ENCODE data around the gene MYO5B.
"Not testable (repeated sequence)": the region's sequence is repeated elsewhere in the genome, so short reads cannot be mapped to it uniquely, and the experiment has no call there.

The MYO5B gene

DNA sequence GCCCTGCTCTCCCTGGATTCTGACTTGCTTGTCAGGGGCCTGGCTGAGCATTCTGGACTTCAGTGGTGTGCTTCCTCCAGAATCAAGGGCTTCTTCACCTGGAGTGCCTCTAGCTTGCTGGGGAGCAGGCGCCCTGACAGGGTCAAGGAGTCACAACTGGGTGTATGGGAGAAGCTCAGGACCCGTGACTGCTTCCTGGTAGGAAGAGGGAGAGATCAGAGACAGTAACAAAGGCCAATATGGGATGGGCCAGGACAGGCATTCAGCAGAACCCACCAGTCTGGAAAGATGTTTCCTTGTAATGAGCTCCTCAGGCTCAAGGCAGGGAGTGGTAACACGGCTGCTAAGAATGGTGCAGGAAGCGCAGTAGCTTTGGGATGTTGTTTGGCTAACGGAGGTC, 277.2 kb downstream of the MYO5B start:
- no peak for DNase-seq (ENCODE audit: low read depth)

DNA sequence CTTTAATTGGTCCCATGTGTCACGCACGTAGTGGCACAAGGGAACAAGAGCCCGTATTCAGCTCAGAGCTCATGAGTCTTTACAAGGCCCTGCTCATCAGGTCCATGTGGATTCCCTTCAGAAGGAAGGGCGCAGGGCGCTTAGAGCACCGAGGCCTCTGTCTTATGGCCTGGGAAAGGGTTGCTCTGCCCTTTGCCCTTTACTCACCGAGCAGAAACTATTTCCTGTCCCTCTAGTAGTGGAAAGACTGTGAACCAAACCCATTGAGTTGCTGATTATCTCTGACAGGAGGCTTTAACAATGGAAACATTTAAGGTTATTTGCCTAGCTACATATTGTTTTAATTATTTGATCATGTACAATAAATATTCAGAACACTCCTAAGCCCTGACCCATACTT, 279.6 kb downstream of the MYO5B start:
- DNase-seq (ENCODE audit: low read depth), result no peak

DNA sequence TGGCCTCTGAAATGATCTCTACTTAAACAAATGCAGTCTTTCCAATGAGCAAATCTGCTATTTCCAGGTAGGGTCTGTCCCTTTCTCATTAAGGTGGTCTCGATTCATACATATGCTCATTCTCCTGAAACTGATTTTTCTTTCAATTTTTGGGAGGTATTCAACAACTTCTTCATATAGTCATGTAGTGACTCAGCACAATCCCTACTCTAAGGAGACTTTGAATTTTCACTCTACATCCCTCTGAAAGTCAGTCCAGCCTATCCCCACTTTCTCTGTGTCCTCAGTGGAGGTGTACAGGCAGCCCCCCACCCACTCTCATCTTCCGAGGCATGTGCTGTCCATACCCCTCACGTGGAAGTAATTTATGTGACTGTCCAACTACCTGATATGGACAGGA, 281.7 kb downstream of the MYO5B start:
- DNase-seq (ENCODE audit: low read depth), result no peak

DNA sequence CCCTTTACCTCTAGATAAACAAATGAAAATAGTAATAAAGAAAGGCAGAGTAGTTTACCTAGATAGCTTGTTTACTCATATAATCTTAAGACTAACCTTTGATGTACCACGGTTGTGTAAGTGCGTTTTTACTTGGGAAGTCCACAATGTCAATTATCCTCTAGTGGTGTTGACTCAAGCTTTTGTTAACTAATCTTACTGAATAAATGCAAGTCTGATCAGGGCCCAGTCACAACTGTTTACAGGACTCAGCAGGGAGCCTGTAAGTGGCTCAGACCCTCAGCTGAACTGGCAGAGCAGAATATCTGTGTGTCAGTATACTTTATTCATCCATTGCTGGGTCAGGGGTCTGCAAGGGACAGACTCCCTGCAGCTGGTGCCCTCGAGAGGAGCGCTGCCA, 283.5 kb downstream of the MYO5B start:
- DNase-seq (ENCODE audit: low read depth), result no peak

DNA sequence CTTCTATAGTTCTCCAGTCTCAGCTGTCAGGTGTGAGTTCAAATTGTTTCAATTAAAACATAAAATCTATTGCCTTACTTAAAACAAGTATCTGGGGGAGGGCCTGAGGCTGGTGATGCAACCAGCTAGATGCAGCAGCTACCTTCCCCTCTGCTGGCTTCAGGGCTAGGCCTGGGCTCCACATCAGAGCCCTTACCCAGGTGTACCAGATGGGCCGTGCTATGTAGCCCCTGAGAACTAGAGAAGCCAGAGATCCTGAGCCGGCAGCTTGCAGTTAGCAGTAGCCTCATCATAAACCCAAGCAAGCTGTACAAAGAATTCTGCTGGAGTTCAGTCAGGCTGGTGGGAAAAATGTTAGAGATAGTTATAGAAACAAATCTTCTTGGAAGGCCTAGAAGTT, 284.0 kb downstream of the MYO5B start:
- DNase-seq (ENCODE audit: low read depth), result no peak

DNA sequence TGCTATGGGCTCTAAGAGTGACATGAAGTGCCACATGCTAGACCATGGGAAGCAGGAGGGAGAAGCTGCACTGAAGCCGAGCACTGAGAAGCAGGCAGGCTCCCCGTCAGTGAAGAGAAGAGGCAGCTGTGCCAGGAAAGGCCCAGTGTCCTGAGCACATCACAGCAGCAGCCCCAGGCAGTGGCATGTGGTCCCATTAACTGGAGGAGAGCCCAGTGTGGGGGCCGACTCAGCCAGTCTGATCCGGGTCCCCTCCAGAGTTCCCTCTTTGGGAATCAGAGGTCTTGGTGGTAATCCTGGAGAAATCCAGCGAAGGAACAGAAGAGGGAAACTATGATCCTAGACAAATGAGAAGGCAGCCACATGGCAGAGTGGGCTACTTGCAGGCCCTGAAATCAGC, 284.9 kb downstream of the MYO5B start:
- DNase-seq (ENCODE audit: low read depth), result no peak

DNA sequence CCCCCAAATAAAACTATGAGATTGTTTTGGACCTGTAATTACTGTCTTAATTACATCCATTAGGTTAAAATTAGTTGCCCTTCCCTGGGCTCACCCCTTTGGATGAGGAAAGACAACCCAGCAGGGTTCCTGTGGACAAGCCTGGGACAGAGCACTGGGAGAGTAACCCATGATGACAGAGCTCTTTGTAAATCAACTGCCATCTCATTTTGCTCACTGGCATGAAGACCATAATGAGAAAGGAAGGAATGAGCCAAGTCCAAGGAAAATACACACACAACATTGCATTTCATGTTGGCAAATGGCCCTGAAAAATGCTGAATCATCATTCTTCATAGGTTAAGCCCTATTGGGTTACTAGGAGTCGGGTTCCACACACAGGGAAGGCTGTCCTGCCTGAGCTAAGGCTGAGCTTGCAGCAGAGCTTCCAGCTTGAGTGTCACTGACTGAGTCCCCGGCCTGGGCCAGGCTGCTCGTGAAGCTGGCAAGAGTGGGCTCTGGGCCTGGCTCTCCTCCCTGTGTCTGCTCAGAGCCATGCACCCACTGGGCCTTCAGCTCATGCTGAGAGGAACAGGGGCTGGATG, 287.5 kb downstream of the MYO5B start:
- DNase-seq (ENCODE audit: low read depth), result no peak

DNA sequence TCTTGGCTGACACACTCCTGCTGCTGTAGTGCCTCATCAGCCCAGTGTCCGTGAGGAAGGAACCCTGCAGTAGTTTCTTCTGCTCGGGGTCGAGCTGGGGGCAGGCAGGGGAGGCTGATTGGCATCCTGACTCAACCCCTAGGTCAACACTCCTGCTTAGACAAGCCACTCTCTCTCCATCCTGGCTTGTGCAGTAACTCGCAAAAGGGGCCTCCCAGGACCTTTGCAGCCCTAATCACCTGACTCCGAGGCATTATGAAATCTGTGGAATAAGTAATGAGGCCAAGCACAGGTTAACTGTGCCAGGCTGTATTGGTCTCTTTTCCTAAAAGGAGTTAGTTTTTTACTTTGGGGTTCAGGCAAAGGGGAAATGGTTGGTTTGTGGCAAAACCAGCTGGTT, 289.2 kb downstream of the MYO5B start:
- DNase-seq (ENCODE audit: low read depth), result no peak

DNA sequence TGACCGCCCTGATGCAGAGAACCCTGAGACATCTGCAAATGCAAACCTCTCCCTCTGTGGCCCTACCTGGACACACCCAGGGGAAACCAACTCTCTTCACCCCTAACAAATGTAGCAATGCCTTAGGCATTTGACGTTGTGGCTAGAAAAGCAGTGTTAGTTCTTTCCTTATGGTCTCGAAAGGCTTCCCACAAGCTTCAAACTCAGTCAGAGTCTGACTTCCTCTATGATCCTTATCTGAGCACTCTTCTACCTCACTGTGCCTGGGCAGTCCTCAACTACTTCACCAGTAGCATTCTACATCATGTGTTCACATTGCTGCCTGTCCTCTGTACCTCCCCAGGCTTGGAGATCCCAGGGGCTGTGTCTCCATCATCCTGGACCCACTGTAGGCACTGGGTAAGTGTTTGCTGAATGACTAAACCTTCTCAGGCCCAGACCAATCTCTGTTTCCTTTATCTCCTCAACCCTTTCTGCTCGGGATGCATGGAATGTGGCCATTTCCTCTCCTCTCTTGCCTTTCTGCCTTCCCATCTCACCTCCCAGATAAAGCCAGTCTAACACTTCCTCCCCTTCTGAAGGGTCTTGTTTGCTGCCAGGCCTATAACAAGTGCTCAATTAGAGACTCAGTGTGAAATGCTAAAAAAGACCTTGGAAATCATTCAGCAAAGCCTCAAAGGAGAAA, 289.9 kb downstream of the MYO5B start:
- DNase-seq (ENCODE audit: low read depth), result no peak

DNA sequence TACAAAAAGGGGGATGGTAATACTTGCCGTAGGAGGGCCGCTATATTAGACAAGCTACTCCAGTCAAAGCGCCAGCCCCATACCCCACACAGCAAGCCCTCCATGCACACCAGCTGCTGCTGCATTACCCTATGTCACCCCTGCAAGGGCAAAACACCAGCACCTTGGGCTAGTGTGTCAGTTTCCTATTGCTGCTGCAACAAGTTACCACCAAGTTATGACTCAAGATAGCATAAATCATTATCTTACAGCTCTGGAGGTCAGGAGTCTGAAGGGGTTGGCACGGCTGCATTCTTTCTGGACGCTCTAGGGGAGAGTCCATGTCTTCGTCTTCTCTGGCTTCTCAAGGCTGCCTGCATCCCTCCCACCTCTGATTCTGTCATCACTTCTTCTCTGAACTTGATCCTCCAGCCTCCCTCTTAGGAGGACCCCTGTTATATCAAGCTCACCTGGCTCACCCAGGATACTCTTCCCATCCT, 293.0 kb downstream of the MYO5B start:
- DNase-seq (ENCODE audit: low read depth), result no peak

DNA sequence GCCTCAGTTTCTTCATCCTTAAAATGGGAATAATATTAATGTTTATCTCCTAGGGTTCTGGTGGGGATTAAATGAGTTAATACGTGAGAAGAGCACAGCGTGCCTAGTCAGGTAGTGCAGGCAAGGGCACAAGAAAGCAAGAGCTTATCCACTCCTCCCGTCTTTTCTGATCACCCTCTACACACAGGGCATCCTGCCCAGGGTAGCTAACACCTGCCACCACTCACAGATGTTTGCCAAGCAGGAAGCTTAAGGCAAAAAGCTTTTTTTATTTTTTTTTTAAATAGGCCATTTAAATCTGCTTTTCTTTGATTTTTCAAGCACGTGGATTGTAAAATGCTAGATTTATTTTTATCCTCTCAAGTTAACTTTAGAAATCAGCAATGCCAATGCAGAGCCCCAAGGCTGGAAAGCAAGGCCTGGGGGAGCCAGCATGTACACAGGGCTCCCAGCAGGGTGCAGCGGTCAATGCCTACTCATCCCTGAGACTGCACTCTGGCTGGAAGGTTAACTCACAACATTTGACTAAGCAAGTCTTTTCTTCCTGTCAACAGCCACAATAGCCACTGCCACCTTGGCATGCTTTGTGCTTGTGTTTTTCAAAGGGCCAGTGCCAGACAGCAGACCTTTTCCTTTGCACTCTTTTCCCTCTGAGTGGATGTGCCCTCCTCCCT, 295.2 kb downstream of the MYO5B start:
- DNase-seq (ENCODE audit: low read depth), result no peak

DNA sequence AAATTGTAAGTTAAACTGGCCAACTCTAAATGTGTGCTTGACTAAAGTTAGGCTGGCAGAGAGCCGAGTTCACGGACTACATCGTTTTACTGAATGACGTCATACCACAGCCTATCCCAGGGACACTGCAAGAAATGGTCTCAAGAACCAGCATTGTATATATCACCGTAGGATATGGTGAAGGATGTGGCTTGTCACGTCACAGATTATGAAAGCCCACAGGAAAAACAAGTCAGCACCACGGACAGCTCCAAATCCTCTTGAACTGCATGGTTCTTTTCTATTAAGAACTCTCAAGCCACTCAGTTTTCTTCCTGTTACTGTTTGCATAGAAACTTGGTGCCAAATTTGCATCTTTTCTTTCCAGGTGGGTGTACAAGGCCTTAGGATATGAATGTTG, 296.5 kb downstream of the MYO5B start:
- DNase-seq (ENCODE audit: low read depth), result peak; percentile 40

DNA sequence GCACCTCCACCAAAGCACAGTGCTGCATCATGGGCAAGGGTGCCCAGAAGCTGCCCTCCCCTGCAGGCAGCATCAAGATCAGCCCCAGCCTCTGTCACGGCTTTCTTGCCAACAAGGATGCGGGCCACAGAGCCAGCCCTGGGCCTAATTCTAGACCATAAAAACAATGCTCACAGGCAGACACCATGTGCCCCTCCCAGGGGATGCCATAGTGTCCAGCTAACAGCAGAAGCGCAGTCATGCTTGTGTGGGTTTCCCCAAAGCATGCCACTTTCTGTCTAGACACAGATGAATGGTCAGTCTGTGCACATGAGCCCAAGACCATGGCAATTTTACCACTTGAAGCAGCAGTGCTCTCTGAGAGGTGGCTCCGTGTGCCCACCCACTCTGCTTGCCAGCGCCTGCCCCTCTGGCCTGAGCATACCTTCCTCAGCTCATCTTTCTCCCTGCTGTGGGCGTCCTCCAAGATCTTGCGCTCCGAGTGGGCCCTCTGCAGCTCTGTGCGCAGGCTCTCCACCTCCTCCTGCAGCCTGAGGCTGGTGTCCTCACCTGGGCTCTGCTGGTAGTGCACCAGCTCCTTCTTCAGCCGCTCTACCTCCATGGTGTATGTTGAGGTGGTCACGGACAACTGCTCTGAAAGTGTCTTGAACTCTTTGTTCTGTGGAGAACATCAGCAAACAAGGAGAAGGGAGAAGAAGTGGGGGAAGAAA, 300.3 kb downstream of the MYO5B start:
- DNase-seq (ENCODE audit: low read depth), result no peak

DNA sequence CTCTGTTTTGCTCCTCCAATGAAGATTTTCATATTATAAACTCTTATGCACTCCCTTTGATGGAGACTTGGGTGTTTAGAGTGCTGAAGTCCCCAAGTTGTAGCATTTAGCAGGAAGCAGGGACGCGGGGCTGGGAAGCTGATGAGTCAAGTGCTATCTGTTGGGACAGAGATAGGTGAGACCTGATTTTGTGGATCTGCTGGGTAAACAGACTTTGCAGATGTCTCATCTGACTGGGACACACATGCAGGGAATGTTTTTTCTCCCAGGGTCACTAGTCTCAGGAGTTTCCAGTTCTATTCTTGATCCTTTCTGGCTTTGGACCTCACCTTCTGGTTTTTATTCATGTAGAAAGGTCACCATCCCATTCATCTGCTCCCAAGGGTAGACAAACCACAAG, 301.9 kb downstream of the MYO5B start:
- no peak for DNase-seq (ENCODE audit: low read depth)

DNA sequence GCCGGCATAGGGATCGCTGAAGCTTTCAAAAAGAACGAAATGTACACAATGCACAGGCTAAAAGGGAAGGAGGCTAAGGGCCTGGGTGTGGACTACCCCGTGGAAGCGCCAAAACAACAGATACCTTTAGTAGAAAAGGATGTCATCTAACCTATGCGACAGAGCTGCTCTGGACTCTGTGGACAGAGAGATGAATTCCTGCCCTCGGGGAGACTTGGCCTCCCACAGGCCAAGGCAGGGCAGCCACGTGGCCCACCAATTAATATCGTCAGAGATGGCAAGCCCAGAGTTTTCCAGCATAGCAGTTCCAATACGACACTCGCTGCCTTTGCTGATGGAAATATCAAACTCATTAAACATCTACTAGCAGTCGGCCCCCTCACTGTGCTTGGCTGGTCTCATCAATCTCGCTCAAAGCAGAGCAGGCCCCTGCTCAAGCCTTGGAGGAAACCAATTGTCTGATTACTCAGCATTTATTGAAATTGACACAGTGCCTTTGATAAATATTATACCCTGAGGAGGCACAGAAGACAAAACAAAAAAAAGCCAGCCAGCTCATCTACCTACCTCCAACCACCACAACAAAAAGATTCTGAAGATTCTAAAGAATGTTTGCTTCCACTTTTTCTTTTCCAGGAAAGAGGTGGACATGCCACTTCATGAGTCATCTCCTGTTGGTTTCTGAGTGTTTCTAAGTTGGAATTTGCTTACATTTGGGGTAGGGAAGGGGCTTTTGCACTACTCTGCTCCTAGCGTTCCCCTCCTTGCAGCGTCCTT, 302.6 kb downstream of the MYO5B start:
- no peak for DNase-seq (ENCODE audit: low read depth)

DNA sequence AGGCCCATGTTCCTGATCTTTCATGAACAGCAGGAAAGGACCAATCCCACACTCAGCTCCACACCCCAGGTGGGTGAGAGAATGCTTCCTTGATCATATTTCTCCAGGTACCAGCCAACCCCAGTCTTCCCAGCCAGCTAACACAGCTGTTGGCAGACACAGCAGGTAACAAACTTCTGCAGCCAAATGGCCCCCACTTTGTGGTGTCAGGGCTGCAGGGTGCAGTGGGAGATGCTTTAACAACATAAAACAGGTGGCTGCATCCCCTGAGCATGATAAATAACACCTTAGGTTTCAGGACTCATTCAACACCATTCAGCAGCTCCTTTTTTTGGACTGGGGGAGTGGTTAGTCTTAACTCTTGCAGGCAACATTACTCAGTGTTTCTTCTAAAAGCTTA, 304.9 kb downstream of the MYO5B start:
- no peak for DNase-seq (ENCODE audit: low read depth)

DNA sequence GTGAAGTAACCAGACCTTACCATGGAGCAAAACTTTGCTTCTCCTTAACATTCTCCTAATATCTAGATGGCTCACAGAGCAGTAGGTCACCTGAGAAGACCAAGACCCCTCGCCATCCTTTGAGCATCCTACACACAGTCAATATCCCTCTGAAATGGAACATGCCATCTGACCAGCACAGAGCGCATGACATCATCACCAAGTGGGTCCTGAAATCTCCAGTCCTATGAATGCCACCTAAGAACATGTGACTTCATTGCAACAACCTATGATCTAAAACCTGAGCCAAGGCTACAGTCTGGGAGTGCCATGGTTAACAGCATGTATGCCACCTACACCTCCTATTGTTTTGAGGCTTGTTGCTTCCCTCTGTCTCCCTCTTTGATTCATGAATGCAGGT, 305.4 kb downstream of the MYO5B start:
- not testable (repeated sequence) for DNase-seq (ENCODE audit: low read depth)

DNA sequence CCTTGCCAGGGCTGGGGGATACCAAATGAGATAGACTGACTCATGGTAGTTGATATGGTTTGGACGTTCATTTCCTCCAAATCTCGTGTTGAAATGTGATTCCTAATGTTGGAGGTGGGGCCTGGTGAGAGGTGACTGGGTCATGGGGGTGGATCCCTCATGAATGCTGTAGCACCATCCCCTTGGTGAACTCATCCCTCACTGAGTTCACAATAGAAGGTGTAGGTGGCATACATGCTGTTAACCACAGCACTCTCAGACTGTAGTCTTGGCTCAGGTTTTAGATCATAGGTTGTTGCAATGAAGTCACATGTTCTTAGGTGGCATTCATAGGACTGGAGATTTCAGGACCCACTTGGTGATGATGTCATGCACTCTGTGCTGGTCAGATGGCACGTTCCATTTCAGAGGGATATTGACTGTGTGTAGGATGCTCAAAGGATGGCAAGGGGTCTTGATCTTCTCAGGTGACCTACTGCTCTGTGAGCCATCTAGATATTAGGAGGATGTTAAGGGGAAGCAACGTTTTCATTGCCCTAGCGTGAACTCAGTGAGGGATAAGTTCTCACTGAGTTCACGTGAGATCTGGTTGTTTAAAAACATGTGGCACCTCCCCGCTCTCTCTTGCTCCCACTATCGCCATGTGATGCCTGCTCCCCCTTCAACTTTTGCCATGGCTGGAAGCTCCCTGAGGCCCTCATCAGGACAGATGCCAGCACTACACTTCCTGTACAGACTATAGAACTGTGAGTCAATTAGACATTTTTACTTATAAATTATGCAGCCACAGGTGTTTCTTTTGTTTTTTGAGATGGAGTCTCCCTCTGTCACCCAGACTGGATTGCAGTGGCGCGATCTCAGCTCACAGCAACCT, 307.8 kb downstream of the MYO5B start:
- no peak for DNase-seq (ENCODE audit: low read depth)

DNA sequence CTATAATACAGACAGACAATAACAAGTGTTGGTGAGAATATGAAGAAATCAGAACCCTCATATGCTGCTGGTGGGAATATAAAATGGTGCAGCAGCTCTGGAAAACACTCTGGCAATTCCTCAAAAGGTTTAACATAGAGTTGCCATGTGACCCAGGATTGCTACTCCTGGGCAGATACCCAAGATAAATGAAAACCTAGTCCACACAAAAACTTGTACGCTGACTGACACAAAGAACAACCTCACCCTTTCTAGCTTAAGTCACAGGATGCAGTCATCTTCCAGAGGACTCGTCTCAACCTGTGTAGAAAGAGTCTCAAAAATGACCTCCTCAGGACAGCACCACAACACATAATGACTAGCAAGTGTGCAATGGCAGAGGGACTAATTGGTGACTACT, 310.0 kb downstream of the MYO5B start:
- DNase-seq (ENCODE audit: low read depth), result no peak

DNA sequence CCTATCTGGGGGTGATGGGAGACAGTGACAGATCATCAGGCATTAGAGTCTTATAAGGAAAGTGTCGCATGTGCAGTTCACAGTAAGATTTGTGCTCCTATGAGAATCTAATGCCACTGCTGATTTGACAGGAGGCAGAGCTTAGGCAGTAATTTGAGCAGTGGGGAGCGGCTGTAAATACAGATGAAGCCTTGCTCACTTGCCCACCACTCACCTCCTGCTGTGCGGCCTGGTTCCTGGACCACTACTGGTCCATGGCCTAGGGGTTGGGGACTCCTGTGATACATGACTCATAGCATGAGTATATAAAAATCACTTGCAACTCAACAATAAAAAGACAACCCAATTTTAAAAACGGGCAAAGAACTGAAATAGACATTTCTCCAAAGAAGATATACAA, 310.5 kb downstream of the MYO5B start:
- no peak for DNase-seq (ENCODE audit: low read depth)

DNA sequence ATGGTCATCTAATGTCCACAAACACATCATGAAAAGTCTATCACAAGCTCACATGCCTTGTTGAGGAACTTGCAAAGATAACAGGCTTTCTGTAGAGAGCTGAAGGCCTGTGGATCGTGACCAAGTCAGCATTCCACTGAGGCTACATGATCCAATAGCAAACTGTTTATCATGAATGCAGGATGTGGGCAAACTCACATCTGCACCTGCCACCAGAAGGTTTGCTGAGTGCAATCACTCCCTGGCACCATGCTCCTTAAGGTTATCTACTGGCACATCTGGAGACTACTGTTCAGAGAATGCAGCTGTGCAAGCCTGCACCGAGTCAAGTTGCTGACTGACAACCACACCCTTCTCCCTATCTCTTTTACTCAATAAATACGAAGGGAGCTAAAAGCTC, 314.3 kb downstream of the MYO5B start:
- no peak for DNase-seq (ENCODE audit: low read depth)

All from stimulated activated CD8-positive, alpha-beta memory T cell treated with anti-CD3 and anti-CD28 coated beads, Interleukin-15, amount 100 ng/mL, for 1 hour (primary cell).